Loucy (cell line): ENCODE results near the gene TRRAP.

Source experiments
- H2AFZ ChIP-seq: fragments of 200-600 bp; sonication (generic); 2 replicates; pipeline ENCODE4 v1.6.0; 2016; ENCODE audit warnings: antibody characterized with exemption, mild to moderate bottlenecking, low read length, moderate library complexity
- H3F3A ChIP-seq: fragments of 200-600 bp; 2 replicates; pipeline ENCODE4 v1.6.0; 2016; ENCODE audit warnings: antibody characterized with exemption, low read depth, mild to moderate bottlenecking
- H3K27me3 ChIP-seq: fragments of 200-600 bp; sonication (generic); 2 replicates; pipeline ENCODE4 v1.6.1; 2014; ENCODE audit warnings: low read length, mild to moderate bottlenecking; ENCODE audit not compliant: insufficient read depth, poor library complexity, severe bottlenecking
- H3K36me3 ChIP-seq: fragments of 200-600 bp; sonication (generic); 2 replicates; pipeline ENCODE4 v1.6.1; 2016; ENCODE audit warnings: low read length; ENCODE audit not compliant: insufficient read depth
- H3K4me1 ChIP-seq: fragments of 200-600 bp; sonication (generic); 2 replicates; pipeline ENCODE4 v1.5.1; 2014; ENCODE audit warnings: low read length, mild to moderate bottlenecking; ENCODE audit not compliant: insufficient read depth, poor library complexity, severe bottlenecking
- H3K4me2 ChIP-seq: fragments of 200-600 bp; sonication (generic); 2 replicates; pipeline ENCODE4 v1.6.0; 2014; ENCODE audit warnings: antibody characterized with exemption, low read length, low read depth, mild to moderate bottlenecking; ENCODE audit not compliant: poor library complexity, severe bottlenecking
- H3K4me3 ChIP-seq: fragments of 200-600 bp; sonication (generic); 2 replicates; pipeline ENCODE4 v1.5.1; 2014; ENCODE audit warnings: low read length, mild to moderate bottlenecking, mixed read lengths; ENCODE audit not compliant: poor library complexity, severe bottlenecking
- H3K79me2 ChIP-seq: fragments of 200-600 bp; sonication (generic); 2 replicates; pipeline ENCODE4 v1.6.1; 2014; ENCODE audit warnings: low read length; ENCODE audit not compliant: insufficient read depth
- H3K9ac ChIP-seq: fragments of 200-600 bp; sonication (generic); 2 replicates; pipeline ENCODE4 v1.6.0; 2014; ENCODE audit warnings: mild to moderate bottlenecking, low read depth, low read length, moderate library complexity; ENCODE audit not compliant: poor library complexity, severe bottlenecking
- H3K9me2 ChIP-seq: fragments of 200-600 bp; sonication (generic); replicated peaks from 2 replicates; pipeline ENCODE4 v1.6.1; 2016; ENCODE audit warnings: low read depth, low read length, mixed read lengths
- H3K9me3 ChIP-seq: fragments of 200-600 bp; sonication (generic); 2 replicates; pipeline ENCODE4 v1.6.1; 2014; ENCODE audit warnings: mild to moderate bottlenecking, antibody characterized with exemption, low read length, low read depth; ENCODE audit not compliant: insufficient read depth
- H4K20me1 ChIP-seq: fragments of 200-600 bp; sonication (generic); 2 replicates; pipeline ENCODE4 v1.6.0; 2014; ENCODE audit warnings: antibody characterized with exemption, low read length, mild to moderate bottlenecking; ENCODE audit not compliant: insufficient read depth, poor library complexity, severe bottlenecking
- EZH2phosphoT487 ChIP-seq: fragments of 200-600 bp; IDR thresholded peaks from 2 replicates; pipeline ENCODE4 v1.6.1; 2018; ENCODE audit warnings: antibody characterized with exemption, mild to moderate bottlenecking, moderate library complexity, borderline replicate concordance
- TF ChIP-seq, protein P1 (sequence below): fragments of 200-600 bp; sonication (generic); conservative IDR thresholded peaks from 2 replicates; pipeline ENCODE4 v1.5.1; 2014; ENCODE audit warnings: mild to moderate bottlenecking, antibody characterized with exemption, low read length

TRRAP gene

DNA sequence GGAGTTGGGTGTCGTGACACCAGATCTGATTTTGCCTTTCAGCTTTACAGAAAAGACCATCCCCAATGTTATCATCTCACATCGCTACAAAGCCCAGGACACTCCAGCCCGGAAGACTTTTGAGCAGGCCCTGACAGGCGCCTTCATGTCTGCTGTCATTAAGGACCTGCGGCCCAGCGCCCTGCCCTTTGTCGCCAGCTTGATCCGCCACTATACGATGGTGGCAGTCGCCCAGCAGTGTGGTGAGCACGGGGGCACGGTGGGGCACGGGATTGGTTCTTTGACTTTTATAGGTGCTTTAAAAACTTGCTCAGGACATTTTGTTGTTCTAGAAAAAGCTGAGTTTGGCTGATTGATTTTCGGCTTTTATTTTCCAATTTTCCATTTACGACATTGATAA lies 48.8 kb downstream of the TRRAP start:
- Histone ChIP-seq H3F3A (no peaks in the 10 kb centered on the region), H2AFZ (no peak overlapping the region), H3K4me3 (no peak overlapping the region), H4K20me1 (no peaks in the 10 kb centered on the region), H3K9me3 (no peaks in the 10 kb centered on the region), H3K79me2 (no peaks in the 10 kb centered on the region), H3K4me2 (no peak overlapping the region), H3K36me3 (peaks cover 84% of the 10 kb centered on the region), H3K9ac (no peak overlapping the region), H3K4me1 (no peaks in the 10 kb centered on the region), H3K27me3 (no peaks in the 10 kb centered on the region), H3K9me2 (no peaks in the 10 kb centered on the region)
- no peak for TF ChIP-seq EZH2phosphoT487
- TF ChIP-seq, protein P1, sequence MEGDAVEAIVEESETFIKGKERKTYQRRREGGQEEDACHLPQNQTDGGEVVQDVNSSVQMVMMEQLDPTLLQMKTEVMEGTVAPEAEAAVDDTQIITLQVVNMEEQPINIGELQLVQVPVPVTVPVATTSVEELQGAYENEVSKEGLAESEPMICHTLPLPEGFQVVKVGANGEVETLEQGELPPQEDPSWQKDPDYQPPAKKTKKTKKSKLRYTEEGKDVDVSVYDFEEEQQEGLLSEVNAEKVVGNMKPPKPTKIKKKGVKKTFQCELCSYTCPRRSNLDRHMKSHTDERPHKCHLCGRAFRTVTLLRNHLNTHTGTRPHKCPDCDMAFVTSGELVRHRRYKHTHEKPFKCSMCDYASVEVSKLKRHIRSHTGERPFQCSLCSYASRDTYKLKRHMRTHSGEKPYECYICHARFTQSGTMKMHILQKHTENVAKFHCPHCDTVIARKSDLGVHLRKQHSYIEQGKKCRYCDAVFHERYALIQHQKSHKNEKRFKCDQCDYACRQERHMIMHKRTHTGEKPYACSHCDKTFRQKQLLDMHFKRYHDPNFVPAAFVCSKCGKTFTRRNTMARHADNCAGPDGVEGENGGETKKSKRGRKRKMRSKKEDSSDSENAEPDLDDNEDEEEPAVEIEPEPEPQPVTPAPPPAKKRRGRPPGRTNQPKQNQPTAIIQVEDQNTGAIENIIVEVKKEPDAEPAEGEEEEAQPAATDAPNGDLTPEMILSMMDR: no peak

DNA sequence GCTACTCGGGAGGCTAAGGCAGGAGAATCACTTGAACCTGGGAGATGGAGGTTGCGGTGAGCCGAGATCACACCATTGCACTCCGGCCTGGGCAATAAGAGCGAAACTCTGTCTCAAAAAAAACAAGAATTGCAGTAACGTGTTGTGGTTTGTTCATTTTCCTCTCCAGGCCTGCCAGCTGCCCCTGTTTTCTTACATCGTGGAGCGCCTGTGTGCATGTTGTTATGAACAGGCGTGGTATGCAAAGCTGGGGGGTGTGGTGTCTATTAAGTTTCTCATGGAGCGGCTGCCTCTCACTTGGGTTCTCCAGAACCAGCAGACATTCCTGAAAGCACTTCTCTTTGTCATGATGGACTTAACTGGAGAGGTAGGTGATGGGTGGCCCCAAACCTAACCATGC lies 52.1 kb downstream of the TRRAP start:
- Histone ChIP-seq H3K27me3 (no peaks in the 10 kb centered on the region), H4K20me1 (no peaks in the 10 kb centered on the region), H3K9ac (no peak overlapping the region), H3K4me3 (no peak overlapping the region), H3F3A (no peaks in the 10 kb centered on the region), H2AFZ (no peak overlapping the region), H3K4me1 (no peaks in the 10 kb centered on the region), H3K9me3 (no peaks in the 10 kb centered on the region), H3K9me2 (no peaks in the 10 kb centered on the region), H3K4me2 (no peak overlapping the region), H3K36me3 (peaks cover 88% of the 10 kb centered on the region), H3K79me2 (no peaks in the 10 kb centered on the region)
- TF ChIP-seq, protein P1: no peak
- TF ChIP-seq EZH2phosphoT487: no peak

DNA sequence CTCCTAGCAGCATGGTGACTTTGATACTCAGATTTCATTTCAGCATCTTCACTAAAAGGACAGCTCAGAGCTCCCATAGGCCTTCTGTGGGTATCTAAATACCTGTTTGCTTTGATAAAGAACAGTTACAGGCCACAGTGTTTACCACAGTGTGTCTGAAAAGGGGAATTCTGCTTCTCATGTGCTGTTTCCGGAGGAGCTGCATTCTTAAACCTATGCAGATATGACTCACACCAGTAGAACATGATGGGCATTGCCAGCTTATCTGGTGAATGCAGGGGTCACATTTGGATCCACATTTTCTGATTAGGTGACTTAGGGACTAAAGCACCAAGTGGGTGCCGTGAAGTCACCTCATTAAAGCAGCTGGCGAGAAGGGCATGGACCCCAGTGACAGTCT lies 52.6 kb downstream of the TRRAP start:
- Histone ChIP-seq H3K9ac (no peak overlapping the region), H3K79me2 (no peaks in the 10 kb centered on the region), H3K36me3 (peaks cover 87% of the 10 kb centered on the region), H3F3A (no peaks in the 10 kb centered on the region), H3K4me3 (no peak overlapping the region), H3K4me1 (no peaks in the 10 kb centered on the region), H4K20me1 (no peaks in the 10 kb centered on the region), H3K27me3 (no peaks in the 10 kb centered on the region), H3K4me2 (no peak overlapping the region), H3K9me3 (no peaks in the 10 kb centered on the region), H3K9me2 (no peaks in the 10 kb centered on the region), H2AFZ (no peak overlapping the region)
- TF ChIP-seq, protein P1: no peak
- TF ChIP-seq EZH2phosphoT487: no peak
